ENCODE results near the gene PLCB4.

PLCB4 gene

GRCh38 chr20:9286501-9287461, 217.9 kb downstream of the PLCB4 start:
- DNase-seq: no peak

- no peak for DNase-seq
These were observed 218.9 kb downstream of the PLCB4 start for GRCh38 chr20:9287826-9288225.

- DNase-seq: no peak
These were observed 221.4 kb downstream of the PLCB4 start for GRCh38 chr20:9290331-9290730.

DNA sequence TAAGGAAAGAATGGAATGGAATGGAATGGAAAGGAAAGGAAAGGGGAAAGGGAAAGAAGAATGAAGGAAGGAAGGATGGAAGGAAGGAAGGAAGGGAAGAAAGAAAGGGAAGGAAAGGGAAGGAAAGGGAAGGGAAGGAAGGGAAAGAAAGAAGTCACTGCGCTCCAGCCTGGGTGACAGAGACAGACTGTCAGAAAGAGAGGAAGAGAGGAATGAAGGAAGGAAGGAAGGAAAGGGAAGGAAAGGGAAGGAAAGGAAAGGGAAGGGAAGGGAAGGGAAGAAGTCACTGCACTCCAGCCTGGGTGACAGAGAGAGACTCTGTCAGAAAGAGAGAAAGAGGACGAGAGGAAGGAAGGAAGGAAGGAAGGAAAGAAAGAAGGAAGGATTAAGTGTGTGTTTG, 224.3 kb downstream of the PLCB4 start:
- no peak for DNase-seq

DNA sequence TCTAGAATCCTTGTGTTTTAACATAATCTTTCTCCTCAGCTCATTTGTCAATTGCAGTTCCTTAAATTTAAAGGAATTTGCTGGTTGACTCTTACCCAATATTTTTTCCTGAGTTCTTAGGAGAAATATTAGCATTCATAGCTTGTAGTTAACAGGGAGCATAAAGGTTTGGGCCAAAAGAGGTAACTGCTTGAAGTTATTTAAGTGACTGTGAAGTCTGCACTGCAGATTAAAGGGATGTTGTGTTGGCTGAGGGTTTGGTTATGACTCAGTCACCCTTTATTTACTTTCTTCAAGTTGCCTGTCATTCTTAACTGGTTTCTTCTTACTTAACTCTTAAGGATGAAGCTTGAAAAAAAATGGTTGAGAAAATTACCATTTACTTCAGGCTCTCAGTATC, 225.2 kb downstream of the PLCB4 start:
- no peak for DNase-seq

DNA sequence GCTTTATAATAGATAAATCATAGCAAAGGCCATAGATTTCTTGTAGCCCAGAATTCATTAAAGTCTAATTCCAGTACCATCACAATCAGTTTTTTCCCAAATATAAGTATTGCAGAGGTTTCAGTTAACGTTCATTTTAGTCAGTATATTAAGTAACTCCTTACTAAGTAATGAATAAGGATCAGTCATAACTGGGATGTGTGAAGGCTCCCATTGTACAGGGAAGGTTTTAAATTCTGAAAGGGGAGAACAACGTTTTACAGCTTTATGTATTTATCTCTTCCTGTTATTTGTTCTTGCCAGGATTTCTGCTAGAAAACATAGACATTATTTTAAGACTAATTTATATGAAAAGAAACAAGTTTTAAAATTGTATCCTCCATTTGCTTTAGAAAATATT, 230.0 kb downstream of the PLCB4 start:
- DNase-seq: no peak

DNA sequence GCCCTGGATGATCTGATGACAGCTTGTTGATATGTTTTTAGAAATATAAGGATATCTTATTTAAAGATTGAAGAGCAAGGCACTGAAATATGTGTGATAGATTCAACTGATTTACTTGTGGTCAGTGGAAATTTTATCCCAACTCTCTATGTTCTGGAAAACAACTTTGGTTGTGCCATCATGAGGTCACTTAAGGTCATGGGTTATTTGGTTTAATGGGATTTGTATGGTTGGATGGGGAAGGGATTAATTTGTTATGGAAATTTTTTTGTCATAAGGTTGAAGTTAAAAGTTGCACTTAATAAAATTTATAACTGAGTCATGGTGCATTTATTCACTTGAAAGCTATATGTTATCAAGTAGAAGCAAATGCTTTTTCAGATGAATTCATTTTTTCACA, 231.2 kb downstream of the PLCB4 start:
- no peak for DNase-seq

DNA sequence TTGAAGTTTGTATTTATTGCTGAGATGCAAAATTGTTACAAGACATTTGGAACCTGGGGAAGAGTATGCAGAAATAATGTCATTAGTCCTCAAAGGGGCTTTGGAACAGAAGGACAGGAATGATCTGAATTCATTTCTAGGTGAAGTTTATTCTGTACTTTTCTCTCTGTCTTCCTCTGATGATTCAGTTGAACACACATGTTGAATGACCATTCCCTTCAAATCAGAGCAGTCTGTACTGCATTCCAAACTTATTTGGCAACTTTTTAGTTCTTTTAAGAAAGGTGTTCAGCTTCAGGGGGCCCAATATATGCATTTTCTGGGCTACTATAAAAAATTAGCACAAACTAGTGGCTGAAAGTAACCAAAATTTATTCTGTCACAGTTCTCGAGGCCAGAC, 231.6 kb downstream of the PLCB4 start:
- DNase-seq: no peak

DNA sequence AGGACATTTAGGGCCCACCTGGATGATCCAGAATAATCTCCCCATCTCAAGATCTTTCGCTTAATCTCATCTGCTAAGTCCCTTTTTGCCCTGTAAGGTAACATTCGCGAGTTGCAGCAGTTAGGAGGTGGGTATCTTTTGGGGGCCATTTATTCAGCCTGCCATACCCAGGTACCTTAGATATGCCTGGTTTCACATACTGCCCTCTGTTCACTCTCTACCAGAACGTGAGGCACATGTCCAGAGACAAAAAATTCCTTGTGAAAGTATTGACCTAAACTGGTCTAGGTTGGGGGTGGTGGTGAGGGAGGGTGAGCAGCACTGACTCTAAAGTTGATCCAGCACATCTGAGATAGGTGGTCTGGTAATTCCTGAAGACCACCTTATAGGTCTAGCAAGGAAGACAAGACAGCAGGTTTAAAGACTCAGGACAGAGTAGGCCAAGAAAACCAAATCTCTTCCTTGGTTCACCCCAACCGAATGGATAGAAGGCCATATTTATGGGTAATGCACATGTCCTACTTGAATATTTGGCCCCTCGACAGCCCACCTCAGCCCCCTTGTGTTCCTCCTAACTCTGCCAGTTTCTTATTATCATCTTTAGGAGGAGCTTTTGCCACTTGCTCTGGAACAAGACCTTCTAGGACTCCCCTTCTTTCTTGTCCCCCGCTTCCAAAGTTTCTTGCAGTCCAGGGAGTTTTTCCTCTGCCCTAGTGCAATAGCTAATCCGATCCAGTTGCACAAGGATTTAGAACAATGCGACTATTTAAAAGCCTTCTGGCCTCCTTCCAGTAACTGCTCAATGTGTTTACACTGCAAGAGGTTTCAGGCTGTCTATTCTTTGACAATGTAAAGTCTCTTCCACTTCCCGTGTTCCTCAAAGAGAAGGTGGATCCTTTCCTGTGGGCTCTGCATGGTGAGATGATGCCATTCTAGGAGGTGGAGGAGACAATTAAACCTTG, 232.5 kb downstream of the PLCB4 start:
- no peak for DNase-seq

DNA sequence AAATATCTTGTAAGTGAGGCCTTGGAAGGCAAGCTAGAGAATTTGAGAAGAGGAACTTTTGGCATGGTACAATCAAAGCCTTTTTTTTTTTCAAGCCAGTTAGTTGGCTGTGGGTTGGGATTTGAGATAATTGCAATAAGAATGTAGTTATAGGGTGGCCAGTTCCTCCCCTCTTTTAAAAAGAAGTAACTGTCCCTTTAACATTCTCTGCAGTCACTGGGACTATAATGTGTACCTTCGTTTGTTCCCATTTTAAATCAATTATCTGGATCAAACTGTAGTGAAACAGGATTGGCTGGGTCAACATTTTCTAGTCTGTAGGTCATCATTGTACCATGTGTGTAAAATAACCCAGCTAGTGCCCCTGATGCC, 233.2 kb downstream of the PLCB4 start:
- no peak for DNase-seq

DNA sequence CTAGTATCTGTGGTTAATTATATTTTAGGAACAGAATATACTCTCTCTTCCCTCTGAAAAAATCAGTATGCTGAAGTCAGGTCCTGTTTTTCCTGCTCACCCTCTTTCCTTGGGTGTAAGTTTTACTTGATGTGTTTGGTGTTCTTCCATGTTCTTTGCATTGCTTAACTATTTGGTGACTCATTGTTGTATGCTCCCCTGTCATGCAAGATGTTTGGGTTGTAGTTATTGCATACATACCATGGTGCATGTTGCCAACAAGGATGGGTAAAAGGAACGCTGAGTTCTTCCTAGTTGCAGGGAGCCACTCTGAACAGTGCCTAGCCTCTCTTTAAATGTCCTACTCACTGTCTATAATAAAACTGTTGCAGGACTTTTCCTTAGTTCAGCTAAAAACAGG, 237.6 kb downstream of the PLCB4 start:
- DNase-seq: no peak

- no peak for DNase-seq
These were observed 239.2 kb downstream of the PLCB4 start for GRCh38 chr20:9308056-9308455.

DNA sequence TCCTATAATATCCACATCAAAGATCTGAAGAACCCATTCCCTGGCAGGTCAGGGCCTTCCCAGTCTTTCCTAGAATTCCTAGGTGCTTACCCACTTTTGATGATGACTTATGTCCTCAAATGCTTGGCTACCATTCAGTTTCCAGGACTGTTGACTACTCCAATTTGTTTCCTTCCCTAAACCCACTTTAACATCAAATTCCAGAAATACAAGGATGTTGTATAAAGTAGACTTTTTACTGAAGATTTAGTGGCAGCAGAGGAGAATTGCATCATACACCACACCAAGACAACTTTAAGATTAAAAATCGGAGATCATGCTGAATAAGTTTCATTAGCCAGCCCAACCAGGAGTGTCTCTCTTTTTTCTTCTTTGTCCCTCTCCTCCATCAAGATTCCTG, 242.2 kb downstream of the PLCB4 start:
- DNase-seq: no peak

- no peak for DNase-seq
These were observed 250.9 kb downstream of the PLCB4 start for GRCh38 chr20:9319687-9320384.

DNA sequence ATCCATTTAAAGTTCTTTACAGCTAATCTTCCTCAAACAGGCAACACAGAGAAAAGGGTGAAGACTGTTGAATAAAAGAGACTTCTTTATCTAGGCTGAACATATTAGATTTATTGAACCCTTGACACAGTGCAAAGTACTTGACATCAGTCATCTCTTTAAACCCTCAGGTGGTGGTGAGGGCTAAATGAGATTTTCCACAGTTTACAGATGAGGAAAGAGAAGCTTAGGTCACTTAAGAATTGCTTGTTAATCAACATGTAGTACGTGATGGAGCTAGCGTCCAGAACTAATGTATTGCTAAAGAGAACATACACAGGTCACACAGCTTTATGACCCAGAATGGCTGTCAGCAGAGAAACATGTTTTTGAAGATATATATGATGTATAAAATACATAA, 252.1 kb downstream of the PLCB4 start:
- DNase-seq: no peak

GRCh38 chr20:9322661-9323060, 253.8 kb downstream of the PLCB4 start:
- DNase-seq: no peak

DNA sequence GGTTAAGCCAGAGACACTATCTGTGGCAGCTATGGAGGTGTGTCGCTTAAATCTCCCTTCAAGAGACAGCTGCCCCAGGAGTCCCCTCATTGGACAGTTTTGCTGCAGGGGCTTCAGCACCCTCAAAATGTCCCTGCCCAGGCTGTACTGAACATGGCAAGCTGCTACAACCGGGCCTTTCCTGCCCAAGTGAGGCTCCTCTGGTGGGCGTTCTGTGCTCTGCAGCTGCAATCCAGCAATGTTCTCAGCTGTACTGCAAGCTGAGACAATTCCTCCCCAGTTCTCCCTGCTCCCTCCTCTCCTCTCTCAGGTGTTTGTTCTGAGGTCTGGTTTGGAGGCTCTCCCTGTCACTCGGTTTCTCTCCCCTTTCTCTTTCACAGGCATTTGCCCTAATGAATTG, 254.7 kb downstream of the PLCB4 start:
- no peak for DNase-seq

- no peak for DNase-seq
These were observed 260.6 kb downstream of the PLCB4 start for GRCh38 chr20:9329355-9330101.

- no peak for DNase-seq
These were observed 261.3 kb downstream of the PLCB4 start for GRCh38 chr20:9330151-9330550.

- no peak for DNase-seq
These were observed 263.0 kb downstream of the PLCB4 start for GRCh38 chr20:9331707-9332435.

GRCh38 chr20:9332791-9333479, 264.0 kb downstream of the PLCB4 start:
- DNase-seq: no peak

Data from activated T-cell treated with anti-CD3 and anti-CD28 coated beads for 4 hours (primary cell).